PC-3 (cell line): Measurements from ENCODE around the gene AMMECR1. TPM values are rescaled to one million over a fixed set of nuclear protein-coding genes. Genes with fewer than 3 reads are reported as not detected.

Experiments used
- ATAC-seq: fragments of 200-7000 bp; cut with Tn5 transposase; 2 replicates; pipeline ENCODE4 v1.9.1; 2020; ENCODE audit warnings: mild to moderate bottlenecking, moderate library complexity
- BruUV-seq: library from RNA; stranded (reverse); fragments of 400-500 nt; replicated peaks from 2 replicates; lab custom pipeline; 2021; lab: Mats Ljungman, UMichigan
- CTCF ChIA-PET: fragments of 300-600 bp; sonication (Branson Sonifier 250); formaldehyde crosslinking; loops from one replicate; lab custom pipeline; 2022; ENCODE audit warnings: antibody characterized with exemption; lab: Charles Lee
- POLR2A ChIA-PET: fragments of 300-600 bp; sonication (Branson Sonifier 250); formaldehyde crosslinking; loops from one replicate; lab custom pipeline; 2022; ENCODE audit warnings: antibody characterized with exemption; ENCODE audit not compliant: unreplicated experiment; lab: Charles Lee
- DNase-seq: peaks from one replicate; pipeline ENCODE4 v3.0.0-alpha.2; 2015
- H2AFZ ChIP-seq: fragments of 300-600 bp; sonication (generic); 2 replicates; pipeline ENCODE4 v1.6.0; 2016; ENCODE audit warnings: antibody characterized with exemption, low read length
- H3F3A ChIP-seq: fragments of 300-600 bp; sonication (generic); one replicate; pipeline ENCODE4 v1.6.0; 2017; ENCODE audit warnings: antibody characterized with exemption, low read length, control low read depth, mild to moderate bottlenecking; ENCODE audit not compliant: unreplicated experiment
- H3K27ac ChIP-seq: fragments of 300-600 bp; sonication (generic); 2 replicates; pipeline ENCODE4 v1.5.1; 2016; ENCODE audit warnings: mild to moderate bottlenecking, low read length
- H3K27me3 ChIP-seq: fragments of 300-600 bp; sonication (generic); 2 replicates; pipeline ENCODE4 v1.6.1; 2016; ENCODE audit warnings: low read length, mixed read lengths
- H3K36me3 ChIP-seq: fragments of 300-600 bp; sonication (generic); 2 replicates; pipeline ENCODE4 v1.6.1; 2016; ENCODE audit warnings: low read depth, mixed run types, low read length, mixed read lengths
- H3K4me1 ChIP-seq: fragments of 300-600 bp; sonication (generic); 2 replicates; pipeline ENCODE4 v1.5.1; 2016; ENCODE audit warnings: low read length; ENCODE audit not compliant: insufficient read depth
- H3K4me2 ChIP-seq: fragments of 300-600 bp; sonication (generic); 2 replicates; pipeline ENCODE4 v1.6.0; 2016; ENCODE audit warnings: low read length
- H3K4me3 ChIP-seq: fragments of 300-600 bp; sonication (generic); 2 replicates; pipeline ENCODE4 v1.5.1; 2016; ENCODE audit warnings: mild to moderate bottlenecking, low read length, mixed read lengths
- H3K79me2 ChIP-seq: fragments of 300-600 bp; sonication (generic); 2 replicates; pipeline ENCODE4 v1.6.1; 2017; ENCODE audit warnings: low read length, mixed read lengths
- H3K9ac ChIP-seq: fragments of 300-600 bp; sonication (generic); 2 replicates; pipeline ENCODE4 v1.6.0; 2016; ENCODE audit warnings: mild to moderate bottlenecking, low read length
- H3K9me2 ChIP-seq: fragments of 300-600 bp; sonication (generic); replicated peaks from 2 replicates; pipeline ENCODE4 v1.6.1; 2016; ENCODE audit warnings: mixed run types, low read length, mixed read lengths
- H3K9me3 ChIP-seq: fragments of 300-600 bp; sonication (generic); 2 replicates; pipeline ENCODE4 v1.6.1; 2016; ENCODE audit warnings: low read length, mixed read lengths
- H4K20me1 ChIP-seq: fragments of 300-600 bp; sonication (generic); 2 replicates; pipeline ENCODE4 v1.6.1; 2016; ENCODE audit warnings: low read length, mixed read lengths
- CTCF ChIP-seq: fragments of 300-600 bp; sonication (generic); conservative IDR thresholded peaks from 2 replicates; pipeline ENCODE4 v1.5.1; 2017; ENCODE audit warnings: antibody characterized with exemption, low read depth, mild to moderate bottlenecking, low read length
- EZH2 ChIP-seq: fragments of 300-600 bp; sonication (generic); IDR thresholded peaks from one replicate; pipeline ENCODE4 v1.6.1; 2017; ENCODE audit warnings: antibody characterized with exemption, mild to moderate bottlenecking, low read length; ENCODE audit not compliant: unreplicated experiment
- EZH2phosphoT487 ChIP-seq: fragments of 300-600 bp; sonication (generic); IDR thresholded peaks from 2 replicates; pipeline ENCODE4 v1.6.1; 2018; ENCODE audit warnings: mild to moderate bottlenecking, antibody characterized with exemption, low read length, borderline replicate concordance
- intact Hi-C: fragments of 100-400 bp; cut with micrococcal nuclease; formaldehyde crosslinking; loops from 2 replicates; pipeline ENCODE4 v1.9.0; 2023
- total RNA-seq: library from RNA; depleted of rRNA; stranded (reverse); fragments of >200 nt; gene quantifications from 2 replicates; pipeline ENCODE4 v1.2.3, GENCODE V29; 2014

Gene AMMECR1
- total RNA-seq, 1 experiment from 2014 or later, result 14.2 TPM

GRCh38 chrX:110359273-110359672 lies 41.4 kb upstream of the AMMECR1 start:
- H2AFZ ChIP-seq, result no peak overlapping the region
- H3K4me1 ChIP-seq, result peaks cover 14% of the 10 kb centered on the region
- H3K9me2 ChIP-seq, result no peaks in the 10 kb centered on the region
- intact Hi-C loops, result no loop called here
- H3K4me2 ChIP-seq, result no peak overlapping the region
- no TSS peak for BruUV-seq
- CTCF ChIA-PET, result interaction anchor here (0.6 kb wide), 1 partner anchor 73 kb away, joined by 3 read pairs; no protein-coding TSS in a partner anchor
- no peak overlapping the region for H3K9ac ChIP-seq
- no peak overlapping the region for H3K27ac ChIP-seq
- no peaks in the 10 kb centered on the region for H3K79me2 ChIP-seq
- POLR2A ChIA-PET, result no interaction called here
- H3F3A ChIP-seq, result no peaks in the 10 kb centered on the region
- no peaks in the 10 kb centered on the region for H4K20me1 ChIP-seq
- no peaks in the 10 kb centered on the region for H3K27me3 ChIP-seq
- no peaks in the 10 kb centered on the region for H3K9me3 ChIP-seq
- no peak for DNase-seq
- H3K36me3 ChIP-seq, result no peaks in the 10 kb centered on the region
- TF ChIP-seq CTCF (no peak), EZH2 (no peak)
- ATAC-seq, result no peak
- no peak overlapping the region for H3K4me3 ChIP-seq

GRCh38 chrX:110358548-110358947 lies 40.7 kb upstream of the AMMECR1 start, which contains the start of gene RTL9:
RTL9 (plus strand) TSS chrX:110358848; CDS start chrX:110450618, 91,770 bp downstream.
- Histone ChIP-seq H3K4me2 (no peak within 1 kb of the TSS), H3K4me1 (peaks cover 7% of the 10 kb centered on the region), H3K79me2 (no peaks in the 10 kb centered on the region), H3F3A (no peaks in the 10 kb centered on the region), H4K20me1 (no peaks in the 10 kb centered on the region), H3K9me2 (no peaks in the 10 kb centered on the region), H3K27ac (no peak within 1 kb of the TSS), H2AFZ (no peak within 1 kb of the TSS), H3K27me3 (no peaks in the 10 kb centered on the region), H3K4me3 (no peak within 1 kb of the TSS), H3K9ac (no peak within 1 kb of the TSS), H3K36me3 (no peaks in the 10 kb centered on the region), H3K9me3 (no peaks in the 10 kb centered on the region)
- CTCF ChIA-PET, result interaction anchor here (0.6 kb wide), 1 partner anchor 72 kb away, joined by 3 read pairs; no protein-coding TSS in a partner anchor
- no TSS peak for BruUV-seq
- intact Hi-C loops, result no loop called here
- DNase-seq (no peak), ATAC-seq (no peak)
- TF ChIP-seq EZH2phosphoT487, result no peak
- TF ChIP-seq EZH2, result no peak
- TF ChIP-seq CTCF, result no peak
- POLR2A ChIA-PET, result no interaction called here

- Histone ChIP-seq H3K9me3 (no peaks in the 10 kb centered on the region), H3K27me3 (no peaks in the 10 kb centered on the region), H3K79me2 (no peaks in the 10 kb centered on the region), H3F3A (no peaks in the 10 kb centered on the region), H3K4me2 (no peak overlapping the region), H3K9ac (no peak overlapping the region), H3K4me1 (peaks cover 1% of the 10 kb centered on the region; the same call in 1 of the 2 replicates), H3K9me2 (no peaks in the 10 kb centered on the region), H3K36me3 (no peaks in the 10 kb centered on the region), H4K20me1 (no peaks in the 10 kb centered on the region), H2AFZ (no peak overlapping the region), H3K4me3 (no peak overlapping the region), H3K27ac (no peak overlapping the region)
- ChIA-PET CTCF (no interaction called here), POLR2A (no interaction called here)
- ATAC-seq (no peak), DNase-seq (no peak)
- no TSS peak for BruUV-seq
- intact Hi-C loops, result no loop called here
- TF ChIP-seq CTCF (no peak), EZH2 (no peak), EZH2phosphoT487 (no peak)
Observed at GRCh38 chrX:110346681-110347080, 28.8 kb upstream of the AMMECR1 start.
